Tibial nerve (tissue), 3 donors: ENCODE data around the gene GHR.

Experiments
- POLR2A ChIP-seq, 2 donors: fragments of 450-650 bp; IDR thresholded peaks; one replicate each; pipeline ENCODE4 v1.6.1; 2017; ENCODE audit warnings: antibody characterized with exemption in 2 of 2, mild to moderate bottlenecking in 2 of 2, moderate library complexity in 2 of 2
- TF ChIP-seq, protein P1 (sequence below), 5 experiments: fragments of 200-600 bp in 3 of 5; fragments of 450-650 bp in 2 of 5; sonication (generic) in 3 of 5; IDR thresholded peaks; one replicate each; pipeline ENCODE4 v1.5.1; 2016 to 2019; ENCODE audit warnings: antibody characterized with exemption in 5 of 5, mild to moderate bottlenecking in 3 of 5, moderate library complexity in 2 of 5

DNA sequence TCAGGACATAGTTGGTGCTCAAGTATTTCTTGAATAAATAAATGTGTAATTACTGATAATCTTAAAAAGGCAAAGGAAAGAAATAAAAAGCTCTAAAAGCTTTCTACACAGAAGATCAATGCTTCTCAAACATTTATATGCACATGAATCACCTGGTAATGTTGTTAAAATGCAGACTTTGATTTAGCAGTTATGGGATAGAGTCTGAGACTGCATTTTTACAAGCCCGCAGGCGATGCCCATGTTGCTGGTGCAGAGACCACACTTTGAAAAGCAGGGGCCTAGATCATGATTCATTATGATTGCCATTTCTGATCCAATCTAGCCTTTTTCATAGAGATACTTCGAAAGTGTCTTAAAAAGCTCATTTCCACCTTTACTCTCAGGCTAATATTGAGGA, 329.9 kb downstream of the GHR start:
- TF ChIP-seq, protein P1, sequence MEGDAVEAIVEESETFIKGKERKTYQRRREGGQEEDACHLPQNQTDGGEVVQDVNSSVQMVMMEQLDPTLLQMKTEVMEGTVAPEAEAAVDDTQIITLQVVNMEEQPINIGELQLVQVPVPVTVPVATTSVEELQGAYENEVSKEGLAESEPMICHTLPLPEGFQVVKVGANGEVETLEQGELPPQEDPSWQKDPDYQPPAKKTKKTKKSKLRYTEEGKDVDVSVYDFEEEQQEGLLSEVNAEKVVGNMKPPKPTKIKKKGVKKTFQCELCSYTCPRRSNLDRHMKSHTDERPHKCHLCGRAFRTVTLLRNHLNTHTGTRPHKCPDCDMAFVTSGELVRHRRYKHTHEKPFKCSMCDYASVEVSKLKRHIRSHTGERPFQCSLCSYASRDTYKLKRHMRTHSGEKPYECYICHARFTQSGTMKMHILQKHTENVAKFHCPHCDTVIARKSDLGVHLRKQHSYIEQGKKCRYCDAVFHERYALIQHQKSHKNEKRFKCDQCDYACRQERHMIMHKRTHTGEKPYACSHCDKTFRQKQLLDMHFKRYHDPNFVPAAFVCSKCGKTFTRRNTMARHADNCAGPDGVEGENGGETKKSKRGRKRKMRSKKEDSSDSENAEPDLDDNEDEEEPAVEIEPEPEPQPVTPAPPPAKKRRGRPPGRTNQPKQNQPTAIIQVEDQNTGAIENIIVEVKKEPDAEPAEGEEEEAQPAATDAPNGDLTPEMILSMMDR (IDR thresholded peaks at IDR 0.05), result no peak
- no peak for TF ChIP-seq POLR2A (IDR thresholded peaks at IDR 0.05)
